H9 (cell line): Measurements from ENCODE around the gene KIFC3. TPM values are rescaled to one million over a fixed set of nuclear protein-coding genes. Genes with fewer than 3 reads are reported as not detected.

Source experiments
- DNase-seq: peaks from one replicate; pipeline ENCODE4 v3.0.0-alpha.2; 2017
- H2AFZ ChIP-seq: one replicate; pipeline ENCODE4 v1.6.1; 2013; ENCODE audit warnings: mild to moderate bottlenecking, low read length, control low read depth, moderate library complexity
- H2AK5ac ChIP-seq: 2 replicates; pipeline ENCODE4 v1.6.1; 2013; ENCODE audit warnings: low read length, control low read depth, mixed read lengths; ENCODE audit not compliant: insufficient read length
- H2BK120ac ChIP-seq: one replicate; pipeline ENCODE4 v1.6.1; 2013; ENCODE audit warnings: low read depth, mild to moderate bottlenecking, low read length, control low read depth, inconsistent platforms; ENCODE audit not compliant: poor library complexity, severe bottlenecking
- H2BK12ac ChIP-seq: 2 replicates; pipeline ENCODE4 v1.6.1; 2013; ENCODE audit warnings: low read length, control low read depth, mixed read lengths, low read depth; ENCODE audit not compliant: insufficient read length
- H2BK15ac ChIP-seq: 2 replicates; pipeline ENCODE4 v1.6.1; 2013; ENCODE audit warnings: low read depth, low read length, control low read depth
- H2BK20ac ChIP-seq: one replicate; pipeline ENCODE4 v1.6.1; 2013; ENCODE audit warnings: low read depth, mild to moderate bottlenecking, low read length, control low read depth, inconsistent platforms; ENCODE audit not compliant: poor library complexity, severe bottlenecking
- H2BK5ac ChIP-seq: 2 replicates; pipeline ENCODE4 v1.6.1; 2013; ENCODE audit warnings: low read length, control low read depth, mixed read lengths; ENCODE audit not compliant: insufficient read length
- H3K14ac ChIP-seq: 2 replicates; pipeline ENCODE4 v1.6.1; 2013; ENCODE audit warnings: low read length, control low read depth; ENCODE audit not compliant: insufficient read depth
- H3K18ac ChIP-seq: 2 replicates; pipeline ENCODE4 v1.6.1; 2013; ENCODE audit warnings: low read depth, mild to moderate bottlenecking, mixed read lengths, low read length, control low read depth; ENCODE audit not compliant: insufficient read length
- H3K23ac ChIP-seq: 2 replicates; pipeline ENCODE4 v1.6.1; 2013; ENCODE audit warnings: low read length, control low read depth, mixed read lengths, low read depth; ENCODE audit not compliant: insufficient read length
- H3K23me2 ChIP-seq: 2 replicates; pipeline ENCODE4 v1.6.1; 2013; ENCODE audit warnings: low read depth, mild to moderate bottlenecking, mixed read lengths, low read length, control low read depth; ENCODE audit not compliant: insufficient read length, poor library complexity, severe bottlenecking
- H3K27ac ChIP-seq: 2 replicates; pipeline ENCODE4 v1.5.1; 2013; ENCODE audit warnings: low read length, control low read depth, mixed read lengths, low read depth; ENCODE audit not compliant: insufficient read length
- H3K27me3 ChIP-seq: 2 replicates; pipeline ENCODE4 v1.6.1; 2013; ENCODE audit warnings: low read length, control low read depth, inconsistent platforms; ENCODE audit not compliant: insufficient read depth
- H3K4ac ChIP-seq: 2 replicates; pipeline ENCODE4 v1.6.1; 2013; ENCODE audit warnings: low read depth, mild to moderate bottlenecking, control low read depth, inconsistent platforms, low read length, moderate library complexity
- H3K4me1 ChIP-seq: 2 replicates; pipeline ENCODE4 v1.6.1; 2013; ENCODE audit warnings: low read length, control low read depth, inconsistent platforms; ENCODE audit not compliant: insufficient read depth
- H3K4me2 ChIP-seq: 2 replicates; pipeline ENCODE4 v1.6.1; 2013; ENCODE audit warnings: low read length, control low read depth, mixed read lengths; ENCODE audit not compliant: insufficient read length, insufficient read depth
- H3K56ac ChIP-seq: 2 replicates; pipeline ENCODE4 v1.6.1; 2013; ENCODE audit warnings: low read depth, mild to moderate bottlenecking, mixed read lengths, low read length, control low read depth; ENCODE audit not compliant: insufficient read length
- H3K79me1 ChIP-seq: 2 replicates; pipeline ENCODE4 v1.6.1; 2013; ENCODE audit warnings: low read depth, mild to moderate bottlenecking, moderate library complexity, low read length, control low read depth, inconsistent platforms; ENCODE audit not compliant: insufficient read depth, poor library complexity, severe bottlenecking
- H3K79me2 ChIP-seq: 2 replicates; pipeline ENCODE4 v1.6.1; 2013; ENCODE audit warnings: low read length, control low read depth, inconsistent platforms; ENCODE audit not compliant: insufficient read depth
- H3K9ac ChIP-seq: 2 replicates; pipeline ENCODE4 v1.6.1; 2013; ENCODE audit warnings: low read length, control low read depth, mixed read lengths; ENCODE audit not compliant: insufficient read length; ENCODE audit errors: extremely low read depth
- H3K9me3 ChIP-seq: one replicate; pipeline ENCODE4 v1.6.1; 2013; ENCODE audit warnings: low read depth, low read length, inconsistent platforms; ENCODE audit not compliant: control insufficient read depth
- H3T11ph ChIP-seq: one replicate; pipeline ENCODE4 v1.6.1; 2013; ENCODE audit warnings: mild to moderate bottlenecking, low read length, control low read depth, inconsistent platforms
- H4K20me1 ChIP-seq: one replicate; pipeline ENCODE4 v1.6.1; 2013; ENCODE audit not compliant: control insufficient read depth, insufficient read length, insufficient read depth
- H4K5ac ChIP-seq: 2 replicates; pipeline ENCODE4 v1.6.1; 2013; ENCODE audit warnings: low read depth, mild to moderate bottlenecking, mixed read lengths, low read length, control low read depth; ENCODE audit not compliant: insufficient read length
- H4K8ac ChIP-seq: replicated peaks from 2 replicates; pipeline ENCODE4 v1.6.1; 2013; ENCODE audit warnings: low read length, control low read depth, mixed read lengths, low read depth; ENCODE audit not compliant: insufficient read length
- H4K91ac ChIP-seq: 2 replicates; pipeline ENCODE4 v1.6.1; 2013; ENCODE audit warnings: low read depth, mild to moderate bottlenecking, moderate library complexity, mixed read lengths, low read length, control low read depth; ENCODE audit not compliant: insufficient read length
- H3K27ac Mint-ChIP-seq, 3 experiments: 2 replicates in 2 of 3; 3 replicates in 1 of 3; pipeline ENCODE4 v1.8.0; 2020 to 2021; ENCODE audit warnings: mixed read lengths in 3 of 3, mild to moderate bottlenecking in 1 of 3, moderate library complexity in 1 of 3
- H3K27me3 Mint-ChIP-seq: 2 replicates; pipeline ENCODE4 v1.8.0; 2021; ENCODE audit warnings: low read depth, mild to moderate bottlenecking, moderate library complexity, mixed read lengths
- H3K36me3 Mint-ChIP-seq, 3 experiments: 2 replicates in 2 of 3; 3 replicates in 1 of 3; pipeline ENCODE4 v1.8.0; 2020 to 2021; ENCODE audit warnings: low read depth in 3 of 3, mixed read lengths in 3 of 3; ENCODE audit not compliant: insufficient read depth in 1 of 3
- H3K4me1 Mint-ChIP-seq, 2 experiments: 2 replicates each; pipeline ENCODE4 v1.8.0; 2020; ENCODE audit warnings: mixed read lengths in 2 of 2
- H3K4me3 Mint-ChIP-seq, 2 experiments: 2 replicates in 1 of 2; 3 replicates in 1 of 2; pipeline ENCODE4 v1.8.0; 2020 to 2021; ENCODE audit warnings: mild to moderate bottlenecking in 2 of 2, mixed read lengths in 2 of 2, moderate library complexity in 1 of 2
- H3K9me3 Mint-ChIP-seq, 2 experiments: 2 replicates in 1 of 2; 3 replicates in 1 of 2; pipeline ENCODE4 v1.8.0; 2020; ENCODE audit warnings: mild to moderate bottlenecking in 2 of 2, mixed read lengths in 2 of 2, moderate library complexity in 1 of 2
- CTCF ChIP-seq: fragments of 200-600 bp; sonication (generic); conservative IDR thresholded peaks from 3 replicates; pipeline ENCODE4 v1.8.0; 2021; ENCODE audit warnings: antibody characterized with exemption, mild to moderate bottlenecking
- WGBS: extraction: QIAGEN DNeasy Blood & Tissue Kit; methylation state at CpG from one replicate; pipeline ENCODE4 v1.1.7; 2013; ENCODE audit warnings: missing lambda C conversion rate, low lambda C conversion rate, mixed read lengths; ENCODE audit not compliant: insufficient read length; ENCODE audit errors: extremely low coverage; 5-methylcytosine and 5-hydroxymethylcytosine counted together
- total RNA-seq: library from RNA; stranded (reverse); gene quantifications from 2 replicates; pipeline ENCODE4 v1.2.1, GENCODE V29; 2021

The KIFC3 gene
- total RNA-seq, 1 experiment from 2014 or later, result 5.0 TPM

DNA sequence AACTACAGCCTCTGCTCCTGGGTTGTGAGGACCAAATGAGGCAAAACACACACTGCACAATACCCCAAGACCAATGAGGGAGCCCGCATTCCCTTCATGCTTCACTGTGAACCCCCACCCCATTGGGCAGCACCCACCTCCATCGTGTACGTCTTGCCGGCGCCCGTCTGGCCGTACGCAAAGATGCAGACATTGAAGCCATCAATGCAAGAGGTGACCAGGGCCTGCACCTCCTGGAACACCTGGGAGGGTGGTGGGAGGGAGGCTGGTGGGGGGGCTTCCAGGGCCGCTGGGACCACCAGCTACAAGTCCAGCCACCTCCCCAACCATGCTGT is 38.3 kb downstream of the KIFC3 start:
- no peak for TF ChIP-seq CTCF
- Histone ChIP-seq H3K79me2 (no peaks in the 10 kb centered on the region), H3K27ac (no peak overlapping the region), H3K56ac (no peak overlapping the region), H4K20me1 (peaks cover 3% of the 10 kb centered on the region), H2BK120ac (no peak overlapping the region), H3K4me1 (peaks cover 4% of the 10 kb centered on the region; the same call in 1 of the 2 replicates), H2AK5ac (no peak overlapping the region), H4K91ac (no peak overlapping the region), H2BK5ac (no peak overlapping the region), H3K23me2 (no peaks in the 10 kb centered on the region), H3K4ac (no peak overlapping the region), H4K5ac (no peak overlapping the region), H3K9ac (no peak overlapping the region), H4K8ac (no peak overlapping the region), H3K23ac (no peak overlapping the region), H3K9me3 (no peaks in the 10 kb centered on the region), H2BK20ac (no peak overlapping the region), H3K14ac (no peak overlapping the region), H3K79me1 (no peaks in the 10 kb centered on the region), H2BK12ac (no peak overlapping the region), H3K18ac (no peak overlapping the region), H2AFZ (no peak overlapping the region), H3K27me3 (no peaks in the 10 kb centered on the region), H3T11ph (no peak overlapping the region), H3K4me2 (no peak overlapping the region), H2BK15ac (no peak overlapping the region)
- peak overlapping the region in 1 of 3 experiments; percentile 16; a peak in 1 of 7 replicates for H3K27ac Mint-ChIP-seq
- H3K27me3 Mint-ChIP-seq, result no peaks in the 10 kb centered on the region; the same call in 1 of the 2 replicates
- no peak for DNase-seq
- H3K9me3 Mint-ChIP-seq, result no peaks in the 10 kb centered on the region
- H3K4me1 Mint-ChIP-seq, result peaks cover 6 to 30% of the 10 kb centered on the region in 2 experiments
- WGBS, result no CpG with 5 or more reads among the region's 9 CpGs
- no peak overlapping the region for H3K4me3 Mint-ChIP-seq
- peaks cover 4 to 5% (median 5%) of the 10 kb centered on the region in 3 experiments; a peak in 3 of 7 replicates for H3K36me3 Mint-ChIP-seq
